ENCODE measurements around the gene ZDHHC23. TPM values are rescaled to one million over a fixed set of nuclear protein-coding genes. Genes with fewer than 3 reads are reported as not detected.

Gene ZDHHC23
- total RNA-seq, 1 donor from 2014 or later: 15.0 TPM

GRCh38 chr3:113977822-113978221 lies 30.0 kb downstream of the ZDHHC23 start:
- H3K4me3 ChIP-seq: no peak overlapping the region
- ATAC-seq (no peak), DNase-seq (no peak)
- intact Hi-C loops (cut with DNase I): no loop called here
- H3K36me3 ChIP-seq: peaks cover 26% of the 10 kb centered on the region
- TF ChIP-seq CTCF (IDR thresholded peaks at IDR 0.05): no peak
- no peaks in the 10 kb centered on the region for H3K4me1 ChIP-seq
- no peaks in the 10 kb centered on the region for H3K27me3 ChIP-seq
- peaks cover 6% of the 10 kb centered on the region for H3K9me3 ChIP-seq
- H3K27ac ChIP-seq: no peak overlapping the region

DNA sequence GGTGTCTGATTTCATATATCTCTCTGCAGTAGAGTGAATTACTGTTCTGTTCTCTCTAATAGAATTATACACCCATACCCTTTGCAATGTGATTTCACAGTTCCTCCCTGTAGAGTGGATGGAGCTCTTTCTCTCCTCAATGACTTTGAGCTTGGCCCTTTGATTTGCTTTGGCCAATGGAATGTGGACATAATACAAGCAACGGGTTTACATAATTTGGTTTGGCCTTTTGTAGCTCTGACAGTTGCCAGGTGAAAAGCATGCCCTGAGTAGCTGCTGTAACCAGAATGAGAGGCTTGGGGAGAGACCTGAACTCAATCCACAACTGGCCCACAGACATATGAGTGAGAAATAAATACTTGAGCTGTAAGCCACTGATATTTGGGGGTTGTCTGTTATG lies 32.1 kb downstream of the ZDHHC23 start:
- no peak overlapping the region for H3K4me3 ChIP-seq
- ATAC-seq (no peak), DNase-seq (no peak)
- intact Hi-C loops (cut with DNase I): no loop called here
- no peak overlapping the region for H3K27ac ChIP-seq
- TF ChIP-seq CTCF (IDR thresholded peaks at IDR 0.05): no peak
- H3K9me3 ChIP-seq: no peaks in the 10 kb centered on the region
- H3K4me1 ChIP-seq: no peaks in the 10 kb centered on the region
- no peaks in the 10 kb centered on the region for H3K27me3 ChIP-seq
- peaks cover 26% of the 10 kb centered on the region for H3K36me3 ChIP-seq

GRCh38 chr3:113981803-113982202 lies 34.0 kb downstream of the ZDHHC23 start:
- no peaks in the 10 kb centered on the region for H3K27me3 ChIP-seq
- H3K4me3 ChIP-seq: no peak overlapping the region
- H3K4me1 ChIP-seq: no peaks in the 10 kb centered on the region
- peaks cover 26% of the 10 kb centered on the region for H3K36me3 ChIP-seq
- no peak for ATAC-seq
- intact Hi-C loops (cut with DNase I): no loop called here
- no peak for TF ChIP-seq CTCF (IDR thresholded peaks at IDR 0.05)
- no peak overlapping the region for H3K27ac ChIP-seq
- H3K9me3 ChIP-seq: no peaks in the 10 kb centered on the region
- DNase-seq: no peak

- H3K27me3 ChIP-seq: no peaks in the 10 kb centered on the region
- ATAC-seq (no peak), DNase-seq (no peak)
- no peaks in the 10 kb centered on the region for H3K4me1 ChIP-seq
- intact Hi-C loops (cut with DNase I): no loop called here
- TF ChIP-seq CTCF (IDR thresholded peaks at IDR 0.05): no peak
- peaks cover 15% of the 10 kb centered on the region for H3K36me3 ChIP-seq
- no peaks in the 10 kb centered on the region for H3K9me3 ChIP-seq
- H3K27ac ChIP-seq: no peak overlapping the region
- no peak overlapping the region for H3K4me3 ChIP-seq
These were observed 35.7 kb downstream of the ZDHHC23 start for GRCh38 chr3:113983544-113983943.

- intact Hi-C loops (cut with DNase I): no loop called here
- Histone ChIP-seq H3K4me1 (no peaks in the 10 kb centered on the region), H3K27ac (no peak overlapping the region), H3K9me3 (no peaks in the 10 kb centered on the region), H3K36me3 (no peaks in the 10 kb centered on the region), H3K4me3 (no peak overlapping the region), H3K27me3 (no peaks in the 10 kb centered on the region)
- ATAC-seq (no peak), DNase-seq (no peak)
- TF ChIP-seq CTCF (IDR thresholded peaks at IDR 0.05): no peak
These were observed 37.7 kb downstream of the ZDHHC23 start for GRCh38 chr3:113985541-113985940.

GRCh38 chr3:114005481-114005880 lies 57.7 kb downstream of the ZDHHC23 start:
- H3K27me3 ChIP-seq: no peaks in the 10 kb centered on the region
- intact Hi-C loops (cut with DNase I): no loop called here
- H3K4me3 ChIP-seq: no peak overlapping the region
- H3K9me3 ChIP-seq: no peaks in the 10 kb centered on the region
- H3K36me3 ChIP-seq: peaks cover 14% of the 10 kb centered on the region
- no peak for DNase-seq
- H3K4me1 ChIP-seq: no peaks in the 10 kb centered on the region
- no peak overlapping the region for H3K27ac ChIP-seq
- no peak for TF ChIP-seq CTCF (IDR thresholded peaks at IDR 0.05)
- no peak for ATAC-seq
